ENCODE results near the gene MYCBPAP.

GRCh38 chr17:50521514-50521913, 13.3 kb downstream of the MYCBPAP start:
- TF ChIP-seq CTCF (IDR thresholded peaks at IDR 0.05) (no peak), POLR2A (IDR thresholded peaks at IDR 0.05) (no peak)
